ENCODE measurements around the gene TMEM214.
"Not testable (repeated sequence)": the region's sequence is repeated elsewhere in the genome, so short reads cannot be mapped to it uniquely, and the experiment has no call there.

Gene TMEM214

DNA sequence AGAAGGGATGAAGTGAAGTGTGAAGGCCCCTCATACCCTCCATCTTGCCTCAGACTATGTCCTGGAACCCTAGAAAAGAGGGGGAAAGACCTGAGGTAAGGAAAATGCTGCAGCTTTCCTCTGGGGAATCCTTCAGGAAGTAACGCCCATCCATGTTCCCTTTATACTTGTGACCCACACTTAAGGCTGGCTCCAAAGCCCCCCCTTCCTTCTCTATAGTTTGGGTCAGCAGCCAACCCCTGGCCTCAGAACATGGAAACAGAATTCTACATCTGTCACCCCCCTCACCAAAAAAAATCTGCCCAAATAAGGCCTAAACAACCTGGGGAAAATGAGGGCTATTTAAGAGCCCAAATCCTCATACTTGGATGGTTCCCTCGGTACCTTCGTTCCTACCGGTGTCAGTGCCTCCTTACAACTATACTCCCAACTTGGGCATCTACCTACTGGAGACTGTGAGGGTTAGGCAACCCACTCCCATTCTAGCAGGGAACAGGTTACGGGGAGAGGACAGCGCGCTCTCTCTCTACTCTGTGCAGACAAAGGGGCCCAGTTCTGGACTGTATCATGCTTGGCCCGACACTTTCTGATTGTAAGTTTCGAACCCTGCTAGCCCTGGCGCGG lies 38.0 kb downstream of the TMEM214 start:
- DNase-seq (ENCODE audit: low spot score) = no peak

GRCh38 chr2:27071277-27071989 lies 38.7 kb downstream of the TMEM214 start, which contains the start of gene OST4:
Gene OST4, minus strand, starts transcription at chr2:27071654.
- peak; percentile 95 for DNase-seq (ENCODE audit: low spot score)

DNA sequence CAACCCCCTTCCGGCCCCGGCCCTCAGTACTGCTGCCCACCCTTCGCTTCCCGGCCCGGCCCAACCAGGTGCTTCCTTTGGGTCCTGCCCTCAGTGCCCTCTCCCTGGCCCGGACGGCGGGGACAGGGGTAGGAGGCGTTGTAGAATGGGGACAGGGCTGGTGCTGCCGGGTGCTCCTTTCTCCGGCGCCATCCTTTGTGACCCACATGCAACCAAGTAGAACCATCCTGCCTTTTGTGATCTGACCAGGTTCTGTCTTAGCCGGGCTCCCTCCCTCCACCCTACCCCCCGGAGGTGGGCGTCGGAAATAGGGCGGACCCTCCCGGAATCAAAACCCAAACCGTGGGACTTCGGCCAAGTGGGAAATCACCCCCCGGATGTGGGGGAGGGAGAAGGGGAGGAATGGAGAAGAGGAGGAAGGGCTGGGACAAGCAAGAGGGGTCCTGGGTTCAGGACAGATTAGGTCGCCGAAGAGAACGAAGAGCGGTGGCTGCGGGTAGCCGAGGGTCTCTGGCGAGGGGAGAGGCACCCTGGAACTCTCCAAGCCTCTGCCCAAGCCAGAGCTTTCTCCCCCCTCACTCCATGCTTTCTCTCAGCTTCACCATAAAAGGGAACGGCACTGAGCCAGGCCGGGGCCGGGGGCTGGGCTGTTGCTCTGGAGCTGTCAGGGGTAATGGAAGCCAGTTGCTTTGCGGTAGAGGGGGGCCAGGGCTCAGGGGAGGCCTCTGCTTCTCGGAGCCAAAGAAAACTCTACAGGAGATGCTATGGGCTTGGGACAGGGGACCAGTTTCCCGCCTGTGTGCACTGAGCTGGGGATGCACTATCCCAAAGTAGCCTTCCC lies 39.4 kb downstream of the TMEM214 start:
- DNase-seq (ENCODE audit: low spot score) = no peak

DNA sequence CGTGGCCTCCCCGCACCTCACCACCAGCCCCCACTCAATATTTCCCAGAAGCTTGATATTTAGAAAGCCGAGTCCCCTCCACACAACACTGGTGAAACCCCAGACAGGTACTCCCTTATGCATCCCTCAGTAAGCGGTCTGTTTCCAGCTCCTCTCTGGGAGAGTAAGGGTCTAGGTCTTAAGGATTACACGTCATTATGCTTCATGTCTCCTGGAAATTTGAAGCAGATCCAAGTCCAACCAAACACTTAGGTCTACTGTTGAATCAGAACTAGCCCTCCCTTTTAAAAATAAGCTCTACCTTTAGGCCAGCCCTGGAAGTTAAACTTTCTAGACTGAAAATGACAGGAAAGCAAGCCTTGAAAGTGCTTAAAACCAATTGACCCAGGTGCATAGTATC lies 40.2 kb downstream of the TMEM214 start:
- DNase-seq (ENCODE audit: low spot score) = no peak

DNA sequence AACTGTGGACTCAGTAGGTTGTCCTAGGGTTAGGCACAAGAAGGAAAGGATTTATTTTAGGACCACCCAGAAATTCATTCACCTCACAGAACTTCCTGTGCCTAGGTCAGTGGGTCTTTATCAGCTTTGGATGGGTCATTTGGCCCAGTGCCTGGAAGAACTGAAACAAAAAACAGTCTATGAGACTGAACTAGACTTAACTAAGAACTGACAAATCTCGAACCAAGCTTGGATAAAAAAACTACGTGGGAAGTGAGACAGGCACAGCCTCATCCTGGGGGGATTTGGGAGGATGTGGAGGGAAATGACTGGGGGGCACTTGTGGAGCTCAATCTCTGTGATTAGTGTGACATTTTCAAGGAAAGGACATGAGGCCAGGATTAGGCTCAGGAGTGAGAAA lies 41.0 kb downstream of the TMEM214 start:
- DNase-seq (ENCODE audit: low spot score) = no peak

GRCh38 chr2:27074738-27075565 lies 42.2 kb downstream of the TMEM214 start:
- no peak for DNase-seq (ENCODE audit: low spot score)

DNA sequence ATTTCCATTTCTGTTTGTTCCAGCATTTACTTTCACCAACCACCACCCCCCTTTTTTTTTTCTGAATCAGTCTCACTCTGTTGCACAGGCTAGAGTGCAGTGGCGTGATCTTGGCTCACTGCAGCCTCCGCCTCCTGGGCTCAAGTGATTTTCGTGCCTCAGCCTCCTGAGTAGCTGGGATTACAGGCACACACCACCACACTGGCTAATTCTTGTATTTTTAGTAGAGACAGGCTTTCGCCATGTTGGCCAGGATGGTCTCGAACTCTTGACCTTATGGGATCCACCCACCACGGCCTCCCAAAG lies 42.8 kb downstream of the TMEM214 start:
- not testable (repeated sequence) for DNase-seq (ENCODE audit: low spot score)

DNA sequence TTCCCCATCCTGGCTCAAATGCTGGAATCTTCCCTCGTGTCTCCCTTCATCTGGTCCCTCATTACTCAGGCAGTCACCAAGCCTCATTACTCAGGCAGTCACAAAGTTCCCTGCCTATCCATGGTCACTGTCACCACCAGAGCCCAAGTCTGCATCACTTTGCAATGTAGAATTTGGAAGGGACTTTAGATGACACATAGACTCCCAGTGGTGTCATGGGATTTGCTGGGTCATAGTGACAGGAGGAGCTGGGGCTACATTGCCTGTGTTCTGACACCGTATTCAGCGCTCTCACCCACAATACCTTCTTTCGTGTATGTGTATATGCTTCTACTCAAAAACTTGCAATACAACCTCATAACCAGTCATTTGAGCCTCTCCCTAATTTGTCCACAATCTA lies 43.6 kb downstream of the TMEM214 start:
- DNase-seq (ENCODE audit: low spot score) = no peak

DNA sequence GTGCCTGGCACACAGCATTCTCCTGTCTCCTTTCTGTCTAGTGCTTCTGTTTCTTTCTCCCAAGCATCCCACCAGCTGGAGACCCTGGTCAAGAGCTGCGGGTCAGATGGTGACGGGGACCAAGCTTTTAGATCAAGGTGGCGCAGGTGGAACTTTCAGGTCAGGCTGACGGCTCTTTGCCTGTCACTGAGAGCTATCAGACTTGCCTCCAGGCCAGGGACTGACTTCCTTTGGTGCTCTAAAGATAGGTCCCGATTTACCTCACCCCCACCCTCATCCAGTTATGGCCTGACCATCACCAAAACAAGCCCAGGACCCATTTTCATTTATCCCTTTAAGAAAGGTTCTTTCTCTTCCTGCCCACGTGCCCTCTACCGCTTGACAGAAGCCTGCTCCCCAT lies 44.5 kb downstream of the TMEM214 start:
- DNase-seq (ENCODE audit: low spot score) = no peak

GRCh38 chr2:27078267-27079194 lies 45.8 kb downstream of the TMEM214 start, which contains the start of gene EMILIN1:
Gene EMILIN1, plus strand, starts transcription at chr2:27078615. Its CDS starts 451 bp downstream, at chr2:27079066.
- DNase-seq (ENCODE audit: low spot score) = peak; percentile 71

DNA sequence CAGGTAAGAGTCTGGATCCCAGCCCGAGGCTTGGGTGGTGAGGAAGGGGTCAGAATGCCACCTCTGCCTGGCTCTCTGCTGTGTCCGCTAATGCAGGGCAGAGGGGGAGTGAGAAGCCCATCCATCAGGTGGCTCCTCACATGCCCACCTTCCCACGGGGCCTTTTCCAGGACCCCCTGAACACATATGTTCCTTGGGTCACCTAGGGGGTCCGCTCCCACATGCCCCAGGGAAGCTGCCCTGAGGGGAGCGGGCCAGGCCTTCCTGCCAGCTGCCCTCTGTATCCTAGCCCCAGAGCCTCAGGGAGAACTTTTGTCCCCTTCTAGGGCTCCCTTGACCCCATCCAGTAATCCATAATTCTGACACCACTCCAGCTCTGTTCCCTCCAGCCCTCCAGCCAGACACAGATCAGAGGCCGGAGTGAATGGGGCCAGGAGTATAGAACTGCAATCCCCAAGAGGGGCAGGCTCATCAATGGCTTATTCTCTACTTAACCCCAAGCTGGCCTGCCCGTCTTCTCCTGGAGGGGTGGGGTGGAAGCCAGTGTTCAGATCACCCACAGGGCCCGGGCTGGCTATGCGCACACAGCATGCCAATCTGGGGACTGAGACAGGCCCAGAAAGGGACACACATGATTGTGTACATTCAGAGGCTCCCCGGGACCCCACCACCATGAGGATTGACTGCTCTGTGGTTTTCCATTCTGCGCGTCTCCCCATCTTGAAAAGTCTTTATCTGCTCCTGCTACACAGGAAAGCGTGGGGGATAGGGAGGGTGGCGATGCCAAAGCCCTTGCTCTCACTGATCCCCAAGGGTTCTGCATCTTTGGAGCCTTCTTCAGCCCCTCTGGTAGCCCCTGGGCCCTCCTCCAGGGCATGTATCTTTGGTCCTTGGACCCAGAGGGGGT lies 46.7 kb downstream of the TMEM214 start:
- no peak for DNase-seq (ENCODE audit: low spot score)

DNA sequence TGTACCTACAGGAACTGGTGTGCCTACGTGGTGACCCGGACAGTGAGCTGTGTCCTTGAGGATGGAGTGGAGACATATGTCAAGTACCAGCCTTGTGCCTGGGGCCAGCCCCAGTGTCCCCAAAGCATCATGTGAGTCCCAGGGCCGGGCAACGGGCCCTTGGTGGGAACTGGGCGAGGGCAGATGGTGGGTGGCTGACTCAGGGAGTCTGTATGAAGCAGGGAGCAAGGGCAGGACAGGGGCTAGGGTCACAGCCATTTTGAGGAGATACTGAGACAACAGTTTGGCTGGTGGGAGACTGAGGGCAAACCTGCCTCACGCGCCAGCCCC lies 47.3 kb downstream of the TMEM214 start:
- no peak for DNase-seq (ENCODE audit: low spot score)

- DNase-seq (ENCODE audit: low spot score) = no peak
These were observed 47.8 kb downstream of the TMEM214 start for GRCh38 chr2:27080603-27080936.

- no peak for DNase-seq (ENCODE audit: low spot score)
These were observed 49.4 kb downstream of the TMEM214 start for GRCh38 chr2:27081984-27082772.

DNA sequence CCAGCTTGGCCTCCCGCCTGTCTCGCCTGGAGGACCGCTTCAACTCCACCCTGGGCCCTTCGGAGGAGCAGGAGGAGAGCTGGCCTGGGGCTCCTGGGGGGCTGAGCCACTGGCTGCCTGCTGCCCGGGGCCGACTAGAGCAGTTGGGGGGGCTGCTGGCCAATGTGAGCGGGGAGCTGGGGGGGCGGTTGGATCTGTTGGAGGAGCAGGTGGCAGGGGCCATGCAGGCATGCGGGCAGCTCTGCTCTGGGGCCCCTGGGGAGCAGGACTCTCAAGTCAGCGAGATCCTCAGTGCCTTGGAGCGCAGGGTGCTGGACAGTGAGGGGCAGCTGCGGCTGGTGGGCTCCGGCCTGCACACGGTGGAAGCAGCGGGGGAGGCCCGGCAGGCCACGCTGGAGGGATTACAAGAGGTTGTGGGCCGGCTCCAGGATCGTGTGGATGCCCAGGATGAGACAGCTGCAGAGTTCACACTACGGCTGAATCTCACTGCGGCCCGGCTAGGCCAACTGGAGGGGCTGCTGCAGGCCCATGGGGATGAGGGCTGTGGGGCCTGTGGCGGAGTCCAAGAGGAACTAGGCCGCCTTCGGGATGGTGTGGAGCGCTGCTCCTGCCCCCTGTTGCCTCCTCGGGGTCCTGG lies 50.1 kb downstream of the TMEM214 start:
- no peak for DNase-seq (ENCODE audit: low spot score)

DNA sequence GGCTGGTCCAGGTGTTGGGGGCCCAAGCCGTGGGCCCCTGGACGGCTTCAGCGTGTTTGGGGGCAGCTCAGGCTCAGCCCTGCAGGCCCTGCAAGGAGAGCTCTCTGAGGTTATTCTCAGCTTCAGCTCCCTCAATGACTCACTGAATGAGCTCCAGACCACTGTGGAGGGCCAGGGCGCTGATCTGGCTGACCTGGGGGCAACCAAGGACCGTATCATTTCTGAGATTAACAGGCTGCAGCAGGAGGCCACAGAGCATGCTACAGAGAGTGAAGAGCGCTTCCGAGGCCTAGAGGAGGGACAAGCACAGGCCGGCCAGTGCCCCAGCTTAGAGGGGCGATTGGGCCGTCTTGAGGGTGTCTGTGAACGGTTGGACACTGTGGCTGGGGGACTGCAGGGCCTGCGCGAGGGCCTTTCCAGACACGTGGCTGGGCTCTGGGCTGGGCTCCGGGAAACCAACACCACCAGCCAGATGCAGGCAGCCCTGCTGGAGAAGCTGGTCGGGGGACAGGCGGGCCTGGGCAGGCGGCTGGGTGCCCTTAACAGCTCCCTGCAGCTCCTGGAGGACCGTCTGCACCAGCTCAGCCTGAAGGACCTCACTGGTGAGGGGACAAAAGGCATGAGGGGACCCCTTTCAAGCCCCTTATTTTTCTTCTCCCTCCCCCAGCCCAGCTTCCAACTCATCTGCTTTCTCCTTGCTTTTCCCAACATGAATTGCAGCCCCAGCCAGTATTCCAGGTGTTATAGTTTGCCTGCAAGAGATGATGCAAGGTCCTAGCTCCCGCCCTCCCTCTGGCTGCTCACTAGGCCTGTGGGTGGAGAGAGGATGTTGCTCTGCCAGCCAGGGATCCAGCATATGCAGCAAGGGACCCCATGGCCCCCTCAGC lies 50.9 kb downstream of the TMEM214 start:
- no peak for DNase-seq (ENCODE audit: low spot score)

DNA sequence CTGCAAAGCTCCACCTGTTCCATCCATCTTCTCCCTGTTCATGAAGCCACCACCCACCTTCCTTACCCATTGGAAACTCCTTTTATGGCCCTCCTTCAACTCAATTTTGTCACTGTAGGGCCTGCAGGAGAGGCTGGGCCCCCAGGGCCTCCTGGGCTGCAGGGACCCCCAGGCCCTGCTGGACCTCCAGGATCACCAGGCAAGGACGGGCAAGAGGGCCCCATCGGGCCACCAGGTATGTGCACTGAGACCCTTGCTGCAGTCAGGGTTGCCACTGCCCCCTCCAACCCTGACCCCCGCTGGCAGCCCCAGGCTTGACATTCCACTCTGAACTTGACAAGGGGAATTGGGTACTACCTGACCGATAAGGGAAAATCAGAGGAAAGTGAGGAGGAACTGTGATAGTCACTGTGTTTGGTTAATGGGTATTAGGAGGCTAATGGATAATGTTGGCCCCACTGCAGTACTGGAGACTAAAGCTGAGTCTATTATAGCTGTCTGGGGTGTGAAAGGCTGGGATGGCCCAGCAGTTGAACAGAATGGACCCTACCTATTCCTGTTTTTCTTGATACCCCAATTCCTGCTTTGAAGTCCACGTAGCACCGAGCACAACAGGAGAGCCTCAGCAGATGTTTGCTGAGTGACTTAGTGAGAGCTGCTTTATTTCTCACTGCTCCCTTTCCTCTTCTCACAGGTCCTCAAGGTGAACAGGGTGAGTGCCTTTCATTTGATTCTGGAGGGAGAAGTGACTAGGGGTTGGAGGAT lies 51.7 kb downstream of the TMEM214 start:
- no peak for DNase-seq (ENCODE audit: low spot score)

All from globus pallidus (tissue), 1 donor.